Measurements from ENCODE around the gene PMEPA1.
"Not testable (repeated sequence)": the region's sequence is repeated elsewhere in the genome, so short reads cannot be mapped to it uniquely, and the experiment has no call there.

The PMEPA1 gene

GRCh38 chr20:57647006-57647932, 62.5 kb downstream of the PMEPA1 start:
- DNase-seq, result no peak

- DNase-seq, result no peak
Measured at GRCh38 chr20:57638895-57639236, 70.9 kb downstream of the PMEPA1 start.

- DNase-seq, result no peak
Measured at GRCh38 chr20:57638173-57638894, 71.5 kb downstream of the PMEPA1 start.

GRCh38 chr20:57633945-57634491, 75.8 kb downstream of the PMEPA1 start:
- no peak for DNase-seq

- DNase-seq, result no peak
Measured at GRCh38 chr20:57632286-57632685, 77.5 kb downstream of the PMEPA1 start.

GRCh38 chr20:57630061-57630460, 79.8 kb downstream of the PMEPA1 start:
- peak; percentile 52 to 60 for DNase-seq

- peak; percentile 63 to 68 for DNase-seq
Measured at GRCh38 chr20:57629491-57629901, 80.3 kb downstream of the PMEPA1 start.

- not testable (repeated sequence) for DNase-seq
Measured at GRCh38 chr20:57628962-57629308, 80.9 kb downstream of the PMEPA1 start.

- peak; percentile 52 to 56 for DNase-seq
Measured at GRCh38 chr20:57628047-57628961, 81.5 kb downstream of the PMEPA1 start.

- no peak for DNase-seq
Measured at GRCh38 chr20:57627339-57627738, 82.5 kb downstream of the PMEPA1 start.

GRCh38 chr20:57625978-57626377, 83.8 kb downstream of the PMEPA1 start:
- DNase-seq, result no peak

- no peak for DNase-seq
Measured at GRCh38 chr20:57625181-57625958, 84.4 kb downstream of the PMEPA1 start.

GRCh38 chr20:57624124-57624523, 85.7 kb downstream of the PMEPA1 start:
- no peak for DNase-seq

GRCh38 chr20:57622579-57623381, 87.0 kb downstream of the PMEPA1 start:
- peak; percentile 82 for DNase-seq

- no peak for DNase-seq
Measured at GRCh38 chr20:57622201-57622570, 87.6 kb downstream of the PMEPA1 start.

- DNase-seq, result no peak
Measured at GRCh38 chr20:57621421-57622200, 88.2 kb downstream of the PMEPA1 start.

GRCh38 chr20:57620999-57621398, 88.8 kb downstream of the PMEPA1 start:
- no peak for DNase-seq

- DNase-seq, result peak; percentile 59 to 69
Measured at GRCh38 chr20:57620274-57620990, 89.4 kb downstream of the PMEPA1 start, which contains the start of gene ZBP1. Gene ZBP1 (minus strand): TSS chr20:57620426. CDS start chr20:57620295, 131 bp downstream.

GRCh38 chr20:57619051-57619831, 90.6 kb downstream of the PMEPA1 start:
- peak; percentile 76 to 80 for DNase-seq

Data from activated T-cell treated with anti-CD3 and anti-CD28 coated beads, Interleukin-2, amount 50 U/mL, for 48 hours (primary cell).